IMR-90 (cell line): ENCODE data around the gene STX2. TPM values are rescaled to one million over a fixed set of nuclear protein-coding genes. Genes with fewer than 3 reads are reported as not detected.
A peak's percentile ranks its signal among the peaks of the same experiment; 100 is the strongest.

ENCODE experiments used
- ATAC-seq: fragments of 200-7000 bp; cut with Tn5 transposase; 2 replicates; pipeline ENCODE4 v1.9.1; 2020; ENCODE audit warnings: low read depth, mild to moderate bottlenecking, moderate library complexity
- BruUV-seq: library from RNA; stranded (reverse); fragments of 400-500 nt; replicated peaks from 2 replicates; lab custom pipeline; 2021; lab: Mats Ljungman, UMichigan
- CTCF ChIA-PET: fragments of 300-600 bp; formaldehyde crosslinking; extraction: SDS; loops from one replicate; lab custom pipeline; 2021; ENCODE audit warnings: antibody characterized with exemption; lab: Yijun Ruan, JAX
- POLR2A ChIA-PET: fragments of 300-600 bp; sonication (Branson Sonifier 250); formaldehyde crosslinking; loops from one replicate; lab custom pipeline; 2022; ENCODE audit warnings: antibody characterized with exemption; ENCODE audit not compliant: unreplicated experiment; lab: Charles Lee
- DNase-seq: peaks from one replicate; pipeline ENCODE4 v3.0.0; 2013
- H2AFZ ChIP-seq: replicated peaks from 2 replicates; pipeline ENCODE3; 2013; ENCODE audit warnings: low read length, mild to moderate bottlenecking; ENCODE audit not compliant: poor library complexity
- H2AK5ac ChIP-seq: 2 replicates; pipeline ENCODE4 v1.6.1; 2013; ENCODE audit warnings: low read depth, low read length, inconsistent platforms
- H2AK9ac ChIP-seq: replicated peaks from 2 replicates; pipeline ENCODE3; 2013; ENCODE audit warnings: mild to moderate bottlenecking, low read depth, low read length, moderate library complexity; ENCODE audit not compliant: poor library complexity
- H2BK120ac ChIP-seq: 2 replicates; pipeline ENCODE4 v1.6.1; 2013; ENCODE audit warnings: low read depth, low read length, inconsistent platforms
- H2BK15ac ChIP-seq: 3 replicates; pipeline ENCODE4 v1.6.1; 2013; ENCODE audit warnings: low read depth, low read length, inconsistent platforms
- H2BK20ac ChIP-seq: 2 replicates; pipeline ENCODE4 v1.6.1; 2013; ENCODE audit warnings: low read depth, mild to moderate bottlenecking, inconsistent platforms, low read length, moderate library complexity
- H2BK5ac ChIP-seq: 2 replicates; pipeline ENCODE4 v1.6.1; 2013; ENCODE audit warnings: mild to moderate bottlenecking, low read depth, low read length, inconsistent platforms; ENCODE audit not compliant: poor library complexity, severe bottlenecking
- H3K14ac ChIP-seq: replicated peaks from 2 replicates; pipeline ENCODE4 v1.6.1; 2013; ENCODE audit warnings: low read depth, low read length, inconsistent platforms
- H3K18ac ChIP-seq: 2 replicates; pipeline ENCODE4 v1.6.1; 2013; ENCODE audit warnings: low read depth, low read length, control low read depth
- H3K23ac ChIP-seq: 2 replicates; pipeline ENCODE4 v1.6.1; 2013; ENCODE audit warnings: low read depth, low read length, inconsistent platforms
- H3K27ac ChIP-seq: 2 replicates; pipeline ENCODE4 v1.5.1; 2013; ENCODE audit warnings: mild to moderate bottlenecking, control low read depth, low read length; ENCODE audit not compliant: insufficient read depth
- H3K27me3 ChIP-seq: 2 replicates; pipeline ENCODE4 v1.6.1; 2013; ENCODE audit warnings: low read length; ENCODE audit not compliant: control insufficient read depth, insufficient read depth
- H3K36me3 ChIP-seq: 2 replicates; pipeline ENCODE4 v1.6.1; 2013; ENCODE audit warnings: low read length, mixed read lengths; ENCODE audit not compliant: control insufficient read depth, insufficient read depth
- H3K4ac ChIP-seq: 2 replicates; pipeline ENCODE4 v1.6.1; 2013; ENCODE audit warnings: low read depth, low read length, inconsistent platforms
- H3K4me1 ChIP-seq: 2 replicates; pipeline ENCODE4 v1.6.1; 2013; ENCODE audit warnings: low read length, mixed read lengths; ENCODE audit not compliant: control insufficient read depth, insufficient read depth
- H3K4me2 ChIP-seq: 2 replicates; pipeline ENCODE4 v1.6.1; 2013; ENCODE audit warnings: low read depth, mild to moderate bottlenecking, control low read depth, low read length, moderate library complexity
- H3K4me3 ChIP-seq: 2 replicates; pipeline ENCODE4 v1.5.1; 2013; ENCODE audit warnings: low read depth, mild to moderate bottlenecking, control low read depth, low read length, moderate library complexity; ENCODE audit not compliant: insufficient read depth
- H3K56ac ChIP-seq: 2 replicates; pipeline ENCODE4 v1.6.1; 2013; ENCODE audit warnings: low read length, inconsistent platforms; ENCODE audit not compliant: insufficient read depth; ENCODE audit errors: extremely low read depth
- H3K79me1 ChIP-seq, 2 experiments: 2 replicates each; pipeline ENCODE4 v1.6.1; 2013; ENCODE audit warnings: low read length in 2 of 2, inconsistent platforms in 1 of 2, low read depth in 1 of 2
- H3K9ac ChIP-seq: 2 replicates; pipeline ENCODE4 v1.6.1; 2013; ENCODE audit warnings: low read depth, low read length, control low read depth
- H3K9me1 ChIP-seq: 2 replicates; pipeline ENCODE4 v1.6.1; 2013; ENCODE audit warnings: low read length, inconsistent platforms; ENCODE audit not compliant: insufficient read depth
- H3K9me3 ChIP-seq: 2 replicates; pipeline ENCODE4 v1.6.1; 2013; ENCODE audit warnings: low read length; ENCODE audit not compliant: control insufficient read depth, insufficient read depth
- H4K20me1 ChIP-seq: 2 replicates; pipeline ENCODE4 v1.6.1; 2013; ENCODE audit warnings: low read length, inconsistent platforms; ENCODE audit not compliant: insufficient read depth
- H4K5ac ChIP-seq: 2 replicates; pipeline ENCODE4 v1.6.1; 2013; ENCODE audit warnings: mild to moderate bottlenecking, low read depth, low read length, control low read depth
- H4K8ac ChIP-seq, 2 experiments: 2 replicates each; pipeline ENCODE4 v1.6.1; 2013; ENCODE audit warnings: low read depth in 2 of 2, low read length in 2 of 2, control low read depth in 1 of 2, inconsistent platforms in 1 of 2
- H4K91ac ChIP-seq: 2 replicates; pipeline ENCODE4 v1.6.1; 2013; ENCODE audit warnings: low read depth, low read length, inconsistent platforms; ENCODE audit not compliant: insufficient read depth
- BHLHE40 ChIP-seq: fragments of 150-350 bp; IDR thresholded peaks from 2 replicates; pipeline ENCODE4 v1.6.1; 2016; ENCODE audit warnings: mild to moderate bottlenecking, low read depth, low read length
- CEBPB ChIP-seq: IDR thresholded peaks from 2 replicates; pipeline ENCODE4 v1.6.1; 2012; ENCODE audit warnings: low read depth, low read length, improper control_type of control experiment
- CHD1 ChIP-seq: IDR thresholded peaks from 2 replicates; pipeline ENCODE4 v1.6.1; 2012; ENCODE audit warnings: low read depth, low read length, improper control_type of control experiment
- FOS ChIP-seq: fragments of 150-350 bp; IDR thresholded peaks from 2 replicates; pipeline ENCODE4 v1.6.1; 2016; ENCODE audit warnings: low read depth, low read length
- MAZ ChIP-seq: IDR thresholded peaks from 2 replicates; pipeline ENCODE4 v1.6.1; 2012; ENCODE audit warnings: low read depth, mild to moderate bottlenecking, low read length, improper control_type of control experiment, moderate library complexity, borderline replicate concordance
- NFE2L2 ChIP-seq: fragments of 150-350 bp; IDR thresholded peaks from 2 replicates; pipeline ENCODE4 v1.6.1; 2016; ENCODE audit warnings: low read depth, mild to moderate bottlenecking, low read length
- POLR2A ChIP-seq: IDR thresholded peaks from 2 replicates; pipeline ENCODE4 v1.6.1; 2012; ENCODE audit warnings: mild to moderate bottlenecking, low read depth, low read length
- RAD21 ChIP-seq: IDR thresholded peaks from 2 replicates; pipeline ENCODE4 v1.6.1; 2012; ENCODE audit warnings: low read length, improper control_type of control experiment
- RCOR1 ChIP-seq: IDR thresholded peaks from 2 replicates; pipeline ENCODE4 v1.6.1; 2012; ENCODE audit warnings: mild to moderate bottlenecking, low read length, improper control_type of control experiment; ENCODE audit not compliant: insufficient replicate concordance
- SMC3 ChIP-seq: fragments of 150-350 bp; IDR thresholded peaks from 2 replicates; pipeline ENCODE4 v1.6.1; 2016; ENCODE audit warnings: low read depth, mild to moderate bottlenecking, antibody characterized with exemption, low read length, moderate library complexity
- WGBS, 2 experiments: methylation state at CpG; one replicate each; pipeline versions ENCODE4 v1.1.5 to v1.1.7; 2013; ENCODE audit warnings: missing lambda C conversion rate in 2 of 2; ENCODE audit not compliant: insufficient read length in 1 of 2; ENCODE audit errors: extremely low coverage in 2 of 2; 5-methylcytosine and 5-hydroxymethylcytosine counted together
- dilution Hi-C: fragments of 300-500 bp; cut with HindIII; formaldehyde crosslinking; loops from one replicate; pipeline ENCODE4 v1.14.3; 2018; ENCODE audit warnings: low sequenced_read_pairs; ENCODE audit not compliant: unreplicated experiment
- in situ Hi-C: fragments of 300-500 bp; cut with MboI; formaldehyde crosslinking; loops from 3 replicates; pipeline ENCODE4 v1.14.3; 2019; ENCODE audit warnings: low sequenced_read_pairs, inconsistent platforms, mixed read lengths
- intact Hi-C: fragments of 100-400 bp; cut with micrococcal nuclease; formaldehyde crosslinking; loops from 2 replicates; pipeline ENCODE4 v1.10.0; 2022
- polyA plus RNA-seq, 3 experiments: library from polyadenylated mRNA; depleted of rRNA; stranded (reverse); fragments of >200 nt; gene quantifications; 2 replicates each; pipeline ENCODE4 v1.2.3, GENCODE V29; 2012; ENCODE audit warnings: low replicate concordance in 1 of 3
- total RNA-seq: library from RNA; depleted of rRNA; stranded (reverse); fragments of >200 nt; gene quantifications from 2 replicates; pipeline ENCODE4 v1.2.3, GENCODE V29; 2012
- TF ChIP-seq, protein P1 (sequence below): fragments of 150-350 bp; IDR thresholded peaks from 2 replicates; pipeline ENCODE4 v1.6.1; 2017; ENCODE audit warnings: mild to moderate bottlenecking, antibody characterized with exemption, low read length, low read depth
- TF ChIP-seq, protein P2 (sequence below): conservative IDR thresholded peaks from 2 replicates; pipeline ENCODE4 v1.5.1; 2012; ENCODE audit warnings: mild to moderate bottlenecking, low read depth, low read length, improper control_type of control experiment

Gene STX2
- total and polyA plus RNA-seq, 2 of the 4 experiments (the other 2 are of a cell fraction), result 26.9 to 32.5 TPM

GRCh38 chr12:130873106-130873795 lies 34.2 kb upstream of the STX2 start (continued):
- no peak for TF ChIP-seq RAD21

DNA sequence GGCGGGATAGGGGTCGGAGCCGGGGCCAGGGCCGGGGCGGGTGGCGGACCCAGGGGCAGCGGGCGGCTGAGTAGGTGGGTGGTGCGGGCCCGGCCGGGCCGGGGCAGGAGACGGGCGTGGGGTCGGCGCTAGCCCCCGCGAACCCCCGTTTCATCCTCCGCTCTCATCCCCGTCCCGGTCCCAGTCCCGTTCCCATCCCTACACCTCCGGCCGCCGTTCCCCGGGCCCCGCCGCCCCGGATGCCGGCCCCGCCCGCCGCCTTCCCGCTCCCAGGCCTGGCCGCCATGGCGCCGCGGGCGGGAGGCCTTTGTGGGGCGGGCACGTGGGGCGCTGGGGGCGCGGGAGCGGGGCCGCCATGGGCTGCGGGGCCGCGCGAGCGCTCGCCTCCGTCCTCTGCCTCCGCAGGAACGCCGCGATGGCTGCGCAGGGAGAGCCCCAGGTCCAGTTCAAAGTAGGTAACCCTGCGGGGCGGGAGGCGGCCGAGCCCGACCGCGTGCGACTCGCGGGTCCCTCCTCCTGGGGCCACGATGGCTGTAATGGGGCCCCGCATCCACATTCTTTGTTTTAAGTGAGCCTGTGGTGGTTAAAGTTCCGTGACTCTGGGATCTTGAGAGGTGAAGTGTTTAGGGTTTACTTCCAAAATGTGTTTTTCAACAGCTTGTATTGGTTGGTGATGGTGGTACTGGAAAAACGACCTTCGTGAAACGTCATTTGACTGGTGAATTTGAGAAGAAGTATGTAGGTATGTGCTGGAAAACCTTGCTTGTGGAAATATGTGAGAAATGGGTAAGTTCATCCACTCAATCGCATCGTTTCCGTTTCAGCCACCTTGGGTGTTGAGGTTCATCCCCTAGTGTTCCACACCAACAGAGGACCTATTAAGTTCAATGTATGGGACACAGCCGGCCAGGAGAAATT lies 33.4 kb upstream of the STX2 start:
- intact Hi-C loops, result loop anchor here (5.0 kb wide), 1 partner anchor 95 kb away; no protein-coding TSS in a partner anchor
- TF ChIP-seq MAZ (peak; percentile 71; the same call in 1 of the 2 replicates), NFE2L2 (no peak), SMC3 (no peak), RCOR1 (no peak), RAD21 (no peak), FOS (no peak), CEBPB (no peak), BHLHE40 (no peak), POLR2A (no peak; the same call in 1 of the 2 replicates), CHD1 (no peak)
- TF ChIP-seq, protein P1, sequence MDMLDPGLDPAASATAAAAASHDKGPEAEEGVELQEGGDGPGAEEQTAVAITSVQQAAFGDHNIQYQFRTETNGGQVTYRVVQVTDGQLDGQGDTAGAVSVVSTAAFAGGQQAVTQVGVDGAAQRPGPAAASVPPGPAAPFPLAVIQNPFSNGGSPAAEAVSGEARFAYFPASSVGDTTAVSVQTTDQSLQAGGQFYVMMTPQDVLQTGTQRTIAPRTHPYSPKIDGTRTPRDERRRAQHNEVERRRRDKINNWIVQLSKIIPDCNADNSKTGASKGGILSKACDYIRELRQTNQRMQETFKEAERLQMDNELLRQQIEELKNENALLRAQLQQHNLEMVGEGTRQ, result peak; percentile 68
- TF ChIP-seq, protein P2, sequence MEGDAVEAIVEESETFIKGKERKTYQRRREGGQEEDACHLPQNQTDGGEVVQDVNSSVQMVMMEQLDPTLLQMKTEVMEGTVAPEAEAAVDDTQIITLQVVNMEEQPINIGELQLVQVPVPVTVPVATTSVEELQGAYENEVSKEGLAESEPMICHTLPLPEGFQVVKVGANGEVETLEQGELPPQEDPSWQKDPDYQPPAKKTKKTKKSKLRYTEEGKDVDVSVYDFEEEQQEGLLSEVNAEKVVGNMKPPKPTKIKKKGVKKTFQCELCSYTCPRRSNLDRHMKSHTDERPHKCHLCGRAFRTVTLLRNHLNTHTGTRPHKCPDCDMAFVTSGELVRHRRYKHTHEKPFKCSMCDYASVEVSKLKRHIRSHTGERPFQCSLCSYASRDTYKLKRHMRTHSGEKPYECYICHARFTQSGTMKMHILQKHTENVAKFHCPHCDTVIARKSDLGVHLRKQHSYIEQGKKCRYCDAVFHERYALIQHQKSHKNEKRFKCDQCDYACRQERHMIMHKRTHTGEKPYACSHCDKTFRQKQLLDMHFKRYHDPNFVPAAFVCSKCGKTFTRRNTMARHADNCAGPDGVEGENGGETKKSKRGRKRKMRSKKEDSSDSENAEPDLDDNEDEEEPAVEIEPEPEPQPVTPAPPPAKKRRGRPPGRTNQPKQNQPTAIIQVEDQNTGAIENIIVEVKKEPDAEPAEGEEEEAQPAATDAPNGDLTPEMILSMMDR, result no peak

More for the DNA sequence above, 33.4 kb upstream of the STX2 start:
- H4K91ac ChIP-seq, result peak overlapping the region; percentile 41
- BruUV-seq, result no TSS peak
- H3K9me3 ChIP-seq, result no peaks in the 10 kb centered on the region
- H4K8ac ChIP-seq, result peak overlapping the region; percentile 18 to 77
- H3K4ac ChIP-seq, result peak overlapping the region; percentile 87
- H2BK15ac ChIP-seq, result no peak overlapping the region
- DNase-seq (no peak), ATAC-seq (peak; percentile 38)
- H2AK9ac ChIP-seq, result peak overlapping the region; percentile 75
- peak overlapping the region; percentile 90 for H3K4me3 ChIP-seq
- H3K14ac ChIP-seq, result peak overlapping the region; percentile 98
- dilution Hi-C loops, result no loop called here
- peak overlapping the region; percentile 77 for H3K4me2 ChIP-seq
- 1% methylated on average over 28 of the region's 79 CpGs; no CpG with 5 or more reads in 1 of the 2 experiments for WGBS, 2 experiments
- peak overlapping the region; percentile 84 for H3K27ac ChIP-seq
- peak overlapping the region; percentile 79 for H2AFZ ChIP-seq
- H2BK5ac ChIP-seq, result peak overlapping the region; percentile 59
- peak overlapping the region; percentile 1; the same call in 1 of the 2 replicates for H3K18ac ChIP-seq
- no peaks in the 10 kb centered on the region for H3K9me1 ChIP-seq
- POLR2A ChIA-PET, result no interaction called here
- no peak overlapping the region for H2BK20ac ChIP-seq
- in situ Hi-C loops, result no loop called here
- peak overlapping the region; percentile 91 for H3K9ac ChIP-seq
- H3K36me3 ChIP-seq, result peaks cover 22% of the 10 kb centered on the region
- CTCF ChIA-PET, result no interaction called here
- H3K4me1 ChIP-seq, result no peaks in the 10 kb centered on the region
- H2AK5ac ChIP-seq, result peak overlapping the region; percentile 46
- peak overlapping the region; percentile 73; the same call in 1 of the 2 replicates for H4K5ac ChIP-seq
- peaks cover 11 to 29% of the 10 kb centered on the region in 2 experiments; a peak in 2 of 4 replicates for H3K79me1 ChIP-seq
- peak overlapping the region; percentile 19; the same call in 1 of the 2 replicates for H2BK120ac ChIP-seq
- peak overlapping the region; percentile 63 for H3K56ac ChIP-seq
- peaks cover 20% of the 10 kb centered on the region for H4K20me1 ChIP-seq
- H3K23ac ChIP-seq, result peak overlapping the region; percentile 99
- no peaks in the 10 kb centered on the region for H3K27me3 ChIP-seq
